Lung microvascular endothelial cell (primary cell): ENCODE data around the gene B3GNT9. TPM values are rescaled to one million over a fixed set of nuclear protein-coding genes. Genes with fewer than 3 reads are reported as not detected.
"Not testable (repeated sequence)": the region's sequence is repeated elsewhere in the genome, so short reads cannot be mapped to it uniquely, and the experiment has no call there.

Source experiments
- DNase-seq, 2 donors: peaks; one replicate each; pipeline versions ENCODE4 v3.0.0 to v3.0.0-alpha.2; 2010; ENCODE audit warnings: low read depth in 2 of 2
- total RNA-seq: library from RNA; depleted of rRNA; stranded (reverse); fragments of >200 nt; gene quantifications from 2 replicates; pipeline ENCODE4 v1.2.1, GENCODE V29; 2014

Gene B3GNT9
- total RNA-seq, 1 donor from 2014 or later, result 6.3 TPM

DNA sequence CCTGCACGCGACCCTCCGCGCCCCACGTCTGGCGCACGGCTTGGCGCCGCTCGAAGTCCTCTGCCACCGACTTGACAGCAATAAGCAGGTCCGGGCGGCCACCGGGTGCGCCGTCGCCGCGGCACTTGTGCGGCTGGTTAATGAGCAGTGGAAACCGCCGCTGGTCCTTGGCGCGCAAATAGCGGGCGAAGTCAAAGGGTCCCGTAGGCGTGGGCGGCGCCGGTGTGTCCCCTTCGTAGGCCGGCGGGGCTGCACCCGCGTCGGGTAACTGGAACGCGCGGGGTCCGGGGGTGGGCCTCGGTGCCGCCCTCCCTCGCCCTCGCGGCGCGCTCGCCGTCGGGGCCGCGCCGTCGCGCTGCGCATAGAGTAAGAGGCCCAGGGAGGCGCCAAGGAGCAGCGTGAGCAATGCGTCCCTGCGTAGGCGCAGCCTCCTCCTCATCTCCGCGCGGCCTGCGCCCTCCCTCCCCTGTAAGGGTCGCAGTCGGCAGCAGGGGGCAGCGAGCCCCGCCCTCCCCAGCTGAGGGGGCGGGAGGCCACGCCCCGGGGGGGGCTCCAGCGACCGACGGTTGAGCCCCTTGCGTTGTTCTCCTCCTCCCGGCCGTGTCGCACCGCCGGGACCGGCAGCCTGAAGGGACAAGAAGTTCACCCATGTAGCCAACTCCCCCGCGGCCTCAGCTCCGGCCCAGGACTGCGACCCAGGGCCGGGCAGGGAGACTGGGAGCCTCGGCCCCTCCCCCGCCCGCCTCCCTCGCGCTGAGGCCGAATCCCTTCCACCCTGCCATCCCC lies 558 bp downstream of the B3GNT9 start:
- peak in 1 of 2 donors; percentile 47 for DNase-seq

DNA sequence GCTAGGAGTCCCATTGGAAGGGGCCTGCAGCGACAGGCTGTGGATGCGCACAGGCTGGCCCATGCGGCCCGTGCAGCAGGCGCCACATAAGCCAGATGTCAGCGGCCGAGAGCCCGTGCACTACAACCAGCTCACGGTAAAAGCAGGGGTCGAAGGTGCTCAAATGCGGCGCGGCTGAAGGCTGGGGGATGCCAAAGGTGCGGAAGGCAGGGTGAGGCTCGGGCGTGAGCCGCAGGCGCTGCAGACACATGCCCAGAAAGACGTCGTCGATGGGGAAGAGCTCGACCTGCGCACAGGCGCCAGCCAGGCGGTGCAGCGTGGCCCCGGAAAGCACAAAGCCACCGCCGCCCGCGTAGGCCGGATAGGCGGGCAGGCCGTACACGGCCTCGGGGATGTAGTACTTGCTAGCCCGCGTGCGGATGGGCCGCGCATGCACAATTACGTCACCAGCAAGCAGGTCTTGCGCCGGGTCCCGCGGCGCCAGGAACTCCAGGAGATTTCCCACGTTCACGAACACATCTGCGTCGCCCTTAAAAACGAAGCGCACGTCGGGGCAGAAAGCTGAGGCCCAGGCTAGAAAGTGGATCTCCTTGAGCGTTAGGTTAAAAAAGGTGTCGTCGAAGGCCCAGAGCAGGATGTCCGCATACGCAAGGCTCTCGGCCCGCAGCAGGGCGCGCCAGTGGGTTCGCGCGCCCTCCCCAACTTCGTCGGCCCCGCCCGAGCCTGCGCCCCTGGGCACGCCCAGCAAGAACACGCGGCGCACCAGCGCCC lies 1.3 kb downstream of the B3GNT9 start:
- no peak for DNase-seq

DNA sequence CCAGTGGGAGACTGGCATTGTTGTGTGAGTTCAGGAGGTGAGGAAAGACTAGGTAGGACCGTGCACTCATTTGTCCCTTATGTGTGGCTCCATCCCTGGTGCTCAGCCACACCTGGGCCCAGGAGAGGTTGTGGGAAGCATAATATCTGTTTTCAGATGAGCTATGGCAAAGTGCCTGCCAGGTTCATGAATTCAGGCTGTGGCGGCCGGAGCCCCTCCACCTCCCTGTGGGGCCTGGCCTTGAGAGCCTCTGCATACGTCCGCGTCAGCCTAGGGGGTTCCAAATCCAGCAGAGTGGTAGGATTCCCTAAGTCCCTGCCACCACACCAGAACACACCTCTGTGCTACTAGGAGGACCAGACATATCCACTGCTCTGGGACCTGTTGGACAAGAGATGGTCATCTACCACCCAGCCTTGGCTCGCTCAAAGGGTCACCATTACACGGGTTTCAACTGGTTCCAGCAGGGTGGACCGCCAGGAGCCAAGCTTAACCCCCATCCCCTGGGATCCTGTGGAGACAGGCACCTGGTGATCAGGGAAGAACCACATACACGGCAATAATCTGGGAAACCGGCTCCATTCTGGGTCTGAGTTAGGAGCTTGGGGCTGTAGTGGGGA lies 2.0 kb downstream of the B3GNT9 start:
- no peak for DNase-seq

DNA sequence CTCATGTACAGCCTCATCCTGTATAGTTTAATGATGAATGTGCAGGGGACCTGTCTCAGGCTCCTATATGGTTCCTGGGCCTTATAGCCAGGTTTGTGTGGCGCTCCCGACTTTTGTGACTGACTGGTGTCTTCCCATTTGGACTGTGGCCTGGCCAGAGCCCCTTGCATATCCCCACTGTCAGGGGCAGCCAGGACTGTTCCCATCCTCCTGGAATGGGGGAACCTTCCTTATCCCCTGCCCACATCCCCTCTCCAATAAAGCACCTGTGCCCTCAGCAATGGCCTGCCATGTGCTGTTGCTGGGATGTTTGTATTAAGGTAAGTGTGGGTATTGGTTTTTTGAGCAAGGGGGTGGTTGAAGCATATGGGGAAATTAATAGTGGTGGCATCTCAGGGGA lies 2.6 kb downstream of the B3GNT9 start:
- DNase-seq, result no peak

DNA sequence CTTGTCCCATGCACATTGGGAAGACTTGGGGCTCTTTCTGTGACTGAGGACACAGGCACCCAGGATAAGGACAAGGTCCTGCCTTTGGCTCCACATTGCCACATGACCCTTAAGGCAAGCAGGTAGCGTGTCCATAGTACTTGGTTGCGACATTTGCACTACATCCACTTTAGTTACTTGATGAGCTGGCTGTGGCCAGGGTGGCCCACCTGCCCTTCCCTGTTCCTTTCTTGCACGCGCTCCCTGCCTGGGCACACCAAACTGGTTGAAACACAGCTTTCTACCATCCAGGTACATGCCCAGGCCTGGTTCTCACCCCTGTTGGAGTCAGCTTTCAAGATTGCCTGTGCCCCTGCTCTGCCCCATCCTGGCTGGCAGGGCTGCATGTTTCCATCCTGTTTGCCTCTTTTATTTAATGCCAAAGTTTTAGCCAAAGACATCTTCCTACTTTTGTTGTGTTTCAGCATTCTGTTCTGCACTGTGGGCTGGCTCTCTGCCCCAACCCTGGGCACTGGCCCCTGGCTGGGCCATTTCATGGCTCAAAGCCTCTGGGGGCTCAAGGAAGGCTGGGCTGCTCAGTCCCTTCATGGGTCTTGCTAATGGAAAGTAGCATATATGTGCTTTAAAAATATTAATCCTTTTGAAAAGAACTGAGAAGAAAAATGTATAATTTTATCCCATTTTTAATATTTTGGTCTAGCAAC lies 3.2 kb downstream of the B3GNT9 start:
- DNase-seq, result no peak

DNA sequence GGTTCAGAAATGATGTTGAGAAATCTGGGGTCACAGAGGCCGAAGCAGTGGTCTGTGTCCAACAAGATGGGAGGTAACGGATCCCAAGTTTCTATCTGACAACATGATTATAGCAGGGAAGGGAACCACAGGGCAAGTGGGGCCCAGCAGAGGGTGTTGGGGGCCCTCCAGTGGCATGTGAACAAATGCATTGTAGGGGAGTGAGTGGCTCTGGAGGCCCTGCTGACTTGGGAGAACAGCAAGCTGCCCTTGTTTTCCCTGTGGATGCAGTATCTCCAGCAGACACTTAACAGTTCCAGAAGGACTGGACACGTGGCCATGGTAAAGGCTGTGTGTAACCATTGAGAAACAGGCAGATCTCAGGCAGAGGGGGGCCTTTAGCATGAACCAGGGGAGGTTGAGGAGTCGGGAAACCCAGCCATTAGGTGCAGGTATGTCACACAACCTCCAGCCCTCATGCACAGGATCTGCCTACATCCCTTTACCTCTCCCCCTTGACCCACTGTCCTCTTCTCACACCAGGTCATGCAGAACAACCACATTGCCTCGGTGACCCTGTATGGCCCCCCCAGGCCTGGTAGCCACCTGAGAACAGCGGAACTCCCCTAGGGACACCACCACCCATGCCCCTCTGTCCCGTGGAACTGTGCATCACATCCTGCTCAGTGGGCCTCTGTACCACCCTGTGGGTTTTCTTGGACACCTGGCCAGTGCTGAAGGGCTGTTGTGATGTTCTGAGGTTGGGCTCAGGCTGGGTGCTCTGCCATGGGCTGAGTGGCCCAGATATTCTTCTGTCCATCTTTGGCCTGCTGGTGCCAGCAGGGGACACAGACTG lies 4.1 kb downstream of the B3GNT9 start:
- DNase-seq, result no peak

DNA sequence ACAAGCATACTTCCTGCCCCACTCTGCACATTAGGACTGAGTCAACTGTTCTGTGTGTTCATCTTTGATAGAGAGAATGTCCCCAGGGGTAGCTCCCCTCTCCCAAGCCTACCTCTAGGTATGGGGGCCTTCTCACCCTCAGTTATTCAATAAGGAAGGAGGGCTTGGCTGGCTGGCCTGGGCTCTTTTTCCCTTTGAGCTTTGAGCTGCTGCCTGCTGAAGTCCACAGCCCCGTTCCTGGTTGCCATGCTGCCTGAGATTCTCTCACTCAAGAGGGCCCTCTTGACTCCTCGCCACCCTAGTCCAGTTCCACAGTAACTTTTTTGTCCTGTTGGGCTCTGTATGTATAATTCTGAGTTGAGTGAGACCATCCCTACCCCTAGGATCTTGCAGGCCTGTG lies 5.1 kb downstream of the B3GNT9 start:
- DNase-seq, result no peak

DNA sequence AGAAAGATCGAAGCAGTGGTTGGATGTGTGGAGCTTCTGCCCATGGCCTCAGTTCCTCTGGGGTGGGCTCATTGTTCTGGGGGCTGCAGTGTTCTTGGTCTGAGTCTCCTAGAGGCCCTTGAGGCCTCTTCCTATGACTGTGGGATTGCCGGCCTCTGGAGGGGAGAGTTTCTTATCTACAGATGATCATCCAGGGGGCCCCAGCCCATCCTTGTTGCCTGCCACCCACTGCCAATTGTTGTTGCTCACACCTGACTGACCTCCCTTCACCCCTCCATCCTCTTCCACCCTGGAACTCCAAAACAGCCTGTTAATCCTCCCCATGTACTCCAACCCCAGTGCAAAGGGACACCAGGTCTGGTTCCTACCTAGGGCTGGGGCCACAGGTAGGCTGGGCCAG lies 5.9 kb downstream of the B3GNT9 start:
- DNase-seq, result no peak

DNA sequence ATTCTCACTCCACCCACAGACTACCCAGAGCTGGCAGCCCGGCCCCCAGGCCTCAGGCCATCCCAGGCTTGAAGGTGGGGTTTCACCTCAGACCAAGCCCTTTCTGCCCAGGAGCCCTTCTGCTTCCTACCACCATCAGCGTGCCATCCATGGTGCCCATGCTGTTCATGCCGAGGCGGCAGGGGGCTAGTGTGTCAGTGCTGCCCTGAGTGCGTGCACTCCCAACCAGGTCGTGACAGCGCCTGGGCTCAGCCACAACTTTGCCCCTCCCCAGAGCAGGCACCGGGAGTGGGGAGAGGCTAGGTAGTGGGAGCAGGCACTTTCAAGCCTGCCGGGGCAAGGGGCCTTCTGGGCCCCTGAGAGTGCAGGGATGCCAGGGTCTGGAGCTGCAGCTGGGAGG lies 8.5 kb downstream of the B3GNT9 start:
- DNase-seq, result no peak

DNA sequence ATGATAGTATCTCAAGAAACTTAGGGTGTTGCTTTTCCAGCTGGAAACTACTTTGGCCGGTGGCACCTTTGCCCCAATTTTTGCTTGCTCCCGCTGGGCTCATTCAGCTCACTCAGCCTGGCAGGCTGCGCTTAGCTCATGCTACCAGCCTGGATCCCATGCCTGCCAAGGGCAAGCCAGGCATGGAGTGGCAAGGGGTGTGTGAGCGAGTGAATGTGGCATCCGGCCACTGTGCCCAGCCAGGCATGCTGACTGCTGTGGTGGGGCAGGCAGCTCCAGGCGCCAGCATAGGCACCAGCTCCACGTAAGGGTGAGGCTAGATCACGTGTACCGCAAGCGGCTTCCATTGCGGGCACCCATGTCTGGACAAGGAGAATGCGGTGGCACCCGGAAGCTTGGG lies 9.4 kb downstream of the B3GNT9 start:
- DNase-seq, result no peak

DNA sequence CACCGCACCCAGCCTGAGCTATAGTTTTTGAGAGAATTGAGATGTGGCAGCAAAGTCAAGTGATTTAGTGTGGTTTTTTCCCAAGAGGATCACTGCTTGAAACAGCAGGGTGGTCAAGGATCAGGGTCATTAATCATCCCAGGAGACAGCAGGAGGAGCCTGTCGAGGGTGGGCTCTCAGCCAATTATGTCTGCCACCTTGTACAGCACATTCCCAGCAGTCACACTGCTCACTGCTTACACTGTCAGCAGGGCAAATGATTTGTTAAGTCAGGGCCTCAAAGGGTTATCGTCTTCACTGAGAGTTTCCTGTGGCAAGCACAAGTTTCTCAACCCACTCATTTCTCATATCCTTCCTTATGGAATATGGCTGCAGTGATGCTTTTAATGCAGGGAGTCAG lies 13.2 kb downstream of the B3GNT9 start:
- peak in 1 of 2 donors; percentile 76 for DNase-seq

DNA sequence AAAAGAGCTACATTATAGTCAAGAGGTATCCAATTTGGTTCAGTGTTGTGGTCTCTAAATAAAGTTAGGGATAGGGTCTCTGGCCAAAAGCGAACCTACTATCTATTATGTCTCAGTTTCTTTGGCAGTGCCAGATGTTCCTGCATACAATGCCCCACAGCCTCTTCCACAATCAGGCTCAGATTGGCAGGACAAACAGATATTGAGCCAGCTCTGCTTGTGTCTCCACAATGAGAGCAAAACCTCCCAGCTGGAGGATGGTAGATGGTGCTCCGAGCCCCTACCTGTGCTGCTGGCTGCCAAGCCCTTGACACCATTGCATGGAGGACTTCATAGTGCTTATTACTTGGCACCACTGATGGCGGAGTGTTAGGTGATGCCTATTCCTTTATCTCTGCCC lies 21.4 kb downstream of the B3GNT9 start:
- no peak for DNase-seq

DNA sequence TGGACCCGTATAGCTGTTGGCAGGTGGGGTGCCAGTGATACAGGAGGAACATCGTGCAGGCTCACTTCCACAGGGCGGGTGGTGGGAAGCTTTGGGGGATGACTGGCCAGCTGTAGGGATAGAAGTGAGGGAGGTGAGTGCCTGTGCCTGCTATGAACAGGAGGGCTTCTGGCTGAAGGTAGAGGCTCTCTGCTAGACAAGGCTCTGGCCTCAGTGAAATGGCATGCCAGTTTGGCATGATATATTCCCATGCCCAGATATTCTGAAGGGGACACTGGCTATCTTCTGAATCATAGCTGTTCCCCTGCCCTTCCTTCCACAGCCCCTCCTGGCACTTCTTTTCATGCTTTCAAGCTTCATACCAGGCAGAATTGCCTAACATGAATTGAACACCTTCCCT lies 21.9 kb downstream of the B3GNT9 start:
- DNase-seq, result no peak

DNA sequence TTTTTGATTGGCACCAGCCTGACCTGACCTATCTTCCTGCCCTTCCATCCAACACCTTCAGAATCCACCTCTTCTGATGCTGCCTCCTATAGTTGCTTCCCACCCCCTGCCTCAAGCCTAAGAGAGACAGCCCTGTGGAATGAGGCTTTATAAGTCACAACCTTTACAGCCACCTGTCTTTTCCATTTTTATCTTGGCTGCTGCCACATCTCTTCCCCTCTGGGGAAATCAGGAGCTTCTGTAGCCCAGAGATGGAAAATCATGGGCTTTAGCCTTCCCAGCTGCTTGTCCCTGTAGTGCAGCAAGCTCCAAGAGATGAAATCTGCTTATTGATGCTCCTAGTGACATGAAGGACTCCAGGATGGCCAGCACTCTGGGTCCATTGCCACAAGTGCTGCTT lies 22.4 kb downstream of the B3GNT9 start:
- DNase-seq, result no peak

DNA sequence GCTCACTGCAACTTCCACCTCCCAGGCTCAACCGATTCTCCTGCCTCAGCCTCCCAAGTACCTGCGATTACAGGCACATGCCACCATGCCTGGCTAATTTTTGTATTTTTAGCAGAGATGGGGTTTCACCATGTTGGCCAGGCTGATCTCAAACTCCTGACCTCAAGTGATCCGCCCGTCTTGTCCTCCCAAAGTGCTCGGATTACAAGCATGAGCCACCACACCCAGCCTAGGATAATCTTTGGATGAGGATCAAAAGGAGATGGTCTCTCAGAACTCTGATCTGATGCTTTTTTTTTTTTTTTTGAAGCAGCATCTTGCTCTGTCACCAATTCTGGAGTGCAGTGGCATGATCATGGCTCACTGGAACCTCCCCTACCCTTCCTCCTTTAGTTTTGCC lies 28.0 kb downstream of the B3GNT9 start:
- not testable (repeated sequence) for DNase-seq

DNA sequence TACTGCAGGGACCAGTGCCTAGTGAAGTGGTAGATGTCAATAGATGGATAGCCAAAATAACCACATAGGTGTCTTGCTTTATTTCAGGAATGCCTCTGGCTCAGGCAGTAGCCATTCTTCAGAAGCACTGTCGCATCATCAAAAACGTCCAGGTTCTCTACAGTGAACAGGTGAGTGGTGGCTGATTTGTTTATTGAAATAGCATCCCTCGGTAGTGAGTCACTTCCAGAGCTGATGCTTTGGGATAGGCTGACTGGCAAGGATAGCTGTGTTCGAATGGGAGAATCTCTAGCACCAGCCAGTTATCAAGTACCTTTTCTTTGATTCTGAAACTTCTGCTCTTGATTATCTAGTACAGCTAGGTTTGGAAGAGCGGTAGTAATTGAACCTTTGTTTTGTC lies 30.8 kb downstream of the B3GNT9 start:
- no peak for DNase-seq

DNA sequence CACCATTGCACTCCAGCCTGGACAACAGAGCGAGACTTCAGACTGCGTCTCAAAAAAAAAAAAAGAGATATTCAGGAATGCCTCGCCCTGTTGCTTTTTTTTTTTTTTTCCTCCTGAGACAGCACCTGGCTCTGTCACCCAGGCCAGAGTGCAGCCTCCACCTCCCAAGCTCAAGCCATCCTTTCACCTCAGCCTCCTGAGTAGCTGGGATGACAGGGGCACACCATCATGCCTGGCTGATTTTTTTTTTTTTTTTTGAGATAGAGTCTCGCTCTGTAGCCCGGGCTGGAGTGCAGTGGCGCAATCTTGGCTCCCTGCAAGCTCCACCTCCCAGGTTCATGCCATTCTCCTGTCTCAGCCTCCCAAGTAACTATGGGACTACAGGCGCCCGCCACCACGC lies 33.1 kb downstream of the B3GNT9 start:
- no peak for DNase-seq

DNA sequence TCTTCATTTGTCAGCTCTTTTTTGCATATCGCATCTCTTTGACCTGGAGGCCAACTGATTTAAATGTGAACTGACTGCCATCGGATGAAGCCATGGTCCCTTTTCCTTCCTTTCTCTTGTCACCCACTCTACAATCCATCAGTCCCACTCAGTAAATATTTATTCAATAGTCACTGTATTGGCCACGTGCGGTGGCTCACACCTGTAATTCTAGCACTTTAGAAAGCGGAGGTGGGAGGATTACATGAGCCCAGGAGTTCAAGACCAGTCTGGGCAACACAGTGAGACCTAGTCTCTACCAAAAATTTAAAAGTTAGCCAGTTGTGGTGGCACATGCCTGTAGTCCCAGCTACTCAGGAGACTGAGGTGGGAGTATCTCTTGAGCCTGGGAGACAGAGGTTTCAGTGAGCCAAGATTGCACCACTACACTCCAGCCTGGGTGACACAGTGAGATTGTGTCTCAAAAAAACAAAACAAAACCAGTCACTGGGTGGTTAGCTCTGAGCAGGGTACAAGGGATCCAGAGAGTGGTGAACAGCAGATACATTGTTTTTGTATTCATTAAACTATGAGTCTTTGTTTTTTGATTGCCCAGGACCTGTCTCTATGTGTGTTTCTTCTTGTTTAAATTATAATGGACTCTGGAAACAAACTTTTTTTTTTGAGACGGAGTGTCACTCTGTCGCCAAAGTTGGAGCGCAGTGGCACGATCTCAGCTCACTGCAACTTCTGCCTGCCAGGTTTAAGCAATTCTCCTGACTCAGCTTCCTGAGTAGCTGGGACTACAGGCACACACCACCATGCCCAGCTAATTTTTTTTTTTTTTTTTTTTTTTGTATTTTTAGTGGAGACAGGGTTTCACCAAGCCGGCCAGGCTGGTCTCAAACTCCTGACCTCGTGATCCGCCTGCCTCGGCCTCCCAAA lies 34.1 kb downstream of the B3GNT9 start:
- peak; percentile 19 to 38 for DNase-seq

DNA sequence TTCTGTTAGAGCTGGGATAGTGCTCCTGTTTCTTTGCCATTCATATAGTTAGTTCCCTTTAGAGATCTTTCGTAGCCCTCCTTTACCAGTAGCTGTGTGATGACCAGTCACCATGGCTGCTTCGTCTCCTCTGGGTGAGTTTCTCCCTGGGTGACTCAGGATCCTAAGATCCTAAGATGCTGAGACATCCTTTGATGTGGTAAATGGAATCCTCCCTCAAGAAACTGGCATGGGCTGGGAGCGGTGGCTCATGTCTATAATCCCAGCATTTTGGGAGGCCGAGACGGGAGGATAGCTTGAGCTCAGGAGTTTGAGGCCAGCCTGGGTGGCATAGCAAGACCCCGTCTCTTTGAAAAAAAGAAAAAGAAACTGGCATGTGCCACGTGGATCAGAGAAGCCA lies 35.2 kb downstream of the B3GNT9 start:
- DNase-seq, result peak in 1 of 2 donors; percentile 59

DNA sequence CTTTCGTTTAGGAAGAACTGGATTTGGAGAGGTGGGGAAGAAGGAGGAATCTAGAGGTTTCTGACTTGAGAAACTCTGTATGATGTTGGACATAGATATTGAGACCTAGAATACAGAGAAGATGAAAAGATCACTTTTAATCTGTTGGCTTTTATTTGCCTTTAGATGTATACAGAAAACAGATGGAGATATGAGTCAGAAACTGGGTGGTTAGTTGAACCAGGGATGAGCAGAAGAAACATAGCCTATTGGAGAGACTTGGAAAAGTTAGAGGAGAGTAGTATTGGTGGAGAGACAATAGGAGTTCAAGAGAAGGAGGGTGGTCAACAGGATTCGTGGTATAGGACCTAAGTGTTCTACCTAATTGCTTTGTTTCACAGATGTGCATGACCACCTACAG lies 36.0 kb downstream of the B3GNT9 start:
- no peak for DNase-seq
